ENCODE results near the gene RAB27B.

Gene RAB27B

GRCh38 chr18:54880395-54881105, 52.3 kb downstream of the RAB27B start:
- no peaks in the 10 kb centered on the region for H3K27me3 ChIP-seq (ENCODE audit: insufficient read depth, low read length)
- H2AFZ ChIP-seq (ENCODE audit: low read length): no peak overlapping the region
- TF ChIP-seq CTCF (IDR thresholded peaks at IDR 0.05; ENCODE audit: low read length) (no peak), EZH2 (IDR thresholded peaks at IDR 0.05; ENCODE audit: borderline replicate concordance, low read length) (no peak)
- no peak overlapping the region for H3K9ac ChIP-seq (ENCODE audit: low read length)
- H3K4me3 ChIP-seq (ENCODE audit: low read depth, low read length, poor library complexity, severe bottlenecking): no peak overlapping the region
- no peaks in the 10 kb centered on the region for H3K9me2 ChIP-seq (ENCODE audit: low read depth, low read length)
- no peak overlapping the region for H3K27ac ChIP-seq (ENCODE audit: low read depth, low read length, poor library complexity, severe bottlenecking)
- no peaks in the 10 kb centered on the region for H3K79me2 ChIP-seq (ENCODE audit: insufficient read depth, low read length)
- no peak overlapping the region for H3K4me2 ChIP-seq (ENCODE audit: low read length)
- H3K36me3 ChIP-seq (ENCODE audit: insufficient read depth, low read length): no peaks in the 10 kb centered on the region
- no peaks in the 10 kb centered on the region for H3K9me3 ChIP-seq (ENCODE audit: low read length)
- no peaks in the 10 kb centered on the region for H4K20me1 ChIP-seq (ENCODE audit: insufficient read depth, low read length)
- H3K4me1 ChIP-seq (ENCODE audit: insufficient read depth, low read length, severe bottlenecking): no peaks in the 10 kb centered on the region
- H3F3A ChIP-seq (ENCODE audit: insufficient read depth, low read length): no peaks in the 10 kb centered on the region

GRCh38 chr18:54881229-54881768, 53.0 kb downstream of the RAB27B start:
- TF ChIP-seq CTCF (IDR thresholded peaks at IDR 0.05; ENCODE audit: low read length): no peak
- TF ChIP-seq EZH2 (IDR thresholded peaks at IDR 0.05; ENCODE audit: borderline replicate concordance, low read length): no peak
- no peaks in the 10 kb centered on the region for H3K9me2 ChIP-seq (ENCODE audit: low read depth, low read length)
- H3K27ac ChIP-seq (ENCODE audit: low read depth, low read length, poor library complexity, severe bottlenecking): no peak overlapping the region

GRCh38 chr18:54882318-54882717, 54.0 kb downstream of the RAB27B start:
- no peak for TF ChIP-seq EZH2 (IDR thresholded peaks at IDR 0.05; ENCODE audit: borderline replicate concordance, low read length)
- TF ChIP-seq CTCF (IDR thresholded peaks at IDR 0.05; ENCODE audit: low read length): no peak

More at GRCh38 chr18:54881229-54881768, 53.0 kb downstream of the RAB27B start:
- Histone ChIP-seq H4K20me1 (ENCODE audit: insufficient read depth, low read length) (no peaks in the 10 kb centered on the region), H3F3A (ENCODE audit: insufficient read depth, low read length) (no peaks in the 10 kb centered on the region), H3K36me3 (ENCODE audit: insufficient read depth, low read length) (no peaks in the 10 kb centered on the region), H3K9me3 (ENCODE audit: low read length) (no peaks in the 10 kb centered on the region), H3K27me3 (ENCODE audit: insufficient read depth, low read length) (no peaks in the 10 kb centered on the region), H3K4me3 (ENCODE audit: low read depth, low read length, poor library complexity, severe bottlenecking) (no peak overlapping the region), H3K79me2 (ENCODE audit: insufficient read depth, low read length) (no peaks in the 10 kb centered on the region), H3K4me2 (ENCODE audit: low read length) (no peak overlapping the region), H3K9ac (ENCODE audit: low read length) (no peak overlapping the region), H3K4me1 (ENCODE audit: insufficient read depth, low read length, severe bottlenecking) (no peaks in the 10 kb centered on the region), H2AFZ (ENCODE audit: low read length) (no peak overlapping the region)

More at GRCh38 chr18:54882318-54882717, 54.0 kb downstream of the RAB27B start:
- Histone ChIP-seq H3K4me2 (ENCODE audit: low read length) (no peak overlapping the region), H3F3A (ENCODE audit: insufficient read depth, low read length) (no peaks in the 10 kb centered on the region), H4K20me1 (ENCODE audit: insufficient read depth, low read length) (no peaks in the 10 kb centered on the region), H3K4me3 (ENCODE audit: low read depth, low read length, poor library complexity, severe bottlenecking) (no peak overlapping the region), H3K27ac (ENCODE audit: low read depth, low read length, poor library complexity, severe bottlenecking) (no peak overlapping the region), H3K9me3 (ENCODE audit: low read length) (no peaks in the 10 kb centered on the region), H3K9me2 (ENCODE audit: low read depth, low read length) (no peaks in the 10 kb centered on the region), H3K4me1 (ENCODE audit: insufficient read depth, low read length, severe bottlenecking) (no peaks in the 10 kb centered on the region), H3K9ac (ENCODE audit: low read length) (no peak overlapping the region), H3K27me3 (ENCODE audit: insufficient read depth, low read length) (no peaks in the 10 kb centered on the region), H3K79me2 (ENCODE audit: insufficient read depth, low read length) (no peaks in the 10 kb centered on the region), H2AFZ (ENCODE audit: low read length) (no peak overlapping the region), H3K36me3 (ENCODE audit: insufficient read depth, low read length) (no peaks in the 10 kb centered on the region)
